ENCODE data around the gene MAFG.
A peak's percentile ranks its signal among the peaks of the same experiment; 100 is the strongest.

MAFG gene

GRCh38 chr17:81939881-81940385 lies 12.4 kb upstream of the MAFG start:
- DNase-seq (ENCODE audit: low spot score), result peak; percentile 64

- no peak for DNase-seq (ENCODE audit: low spot score)
These were observed 11.7 kb upstream of the MAFG start for GRCh38 chr17:81939218-81939617.

- DNase-seq (ENCODE audit: low spot score), result no peak
These were observed 8.2 kb upstream of the MAFG start for GRCh38 chr17:81935709-81936084.

GRCh38 chr17:81934850-81935708 lies 7.5 kb upstream of the MAFG start:
- no peak for DNase-seq (ENCODE audit: low spot score)

- DNase-seq (ENCODE audit: low spot score), result no peak
These were observed 6.7 kb upstream of the MAFG start for GRCh38 chr17:81934098-81934757.

GRCh38 chr17:81933178-81933699 lies 5.7 kb upstream of the MAFG start:
- no peak for DNase-seq (ENCODE audit: low spot score)

GRCh38 chr17:81932333-81932983 lies 4.9 kb upstream of the MAFG start:
- DNase-seq (ENCODE audit: low spot score), result no peak

- DNase-seq (ENCODE audit: low spot score), result no peak
These were observed 4.2 kb upstream of the MAFG start for GRCh38 chr17:81931557-81932332.

GRCh38 chr17:81931189-81931556 lies 3.6 kb upstream of the MAFG start:
- DNase-seq (ENCODE audit: low spot score), result no peak

- DNase-seq (ENCODE audit: low spot score), result no peak
These were observed 2.9 kb upstream of the MAFG start for GRCh38 chr17:81930142-81931125.

GRCh38 chr17:81929253-81930141 lies 2.0 kb upstream of the MAFG start:
- DNase-seq (ENCODE audit: low spot score), result no peak

GRCh38 chr17:81928544-81929252 lies 1.2 kb upstream of the MAFG start:
- DNase-seq (ENCODE audit: low spot score), result no peak

- no peak for DNase-seq (ENCODE audit: low spot score)
These were observed 333 bp downstream of the MAFG start for GRCh38 chr17:81927152-81927652.

- peak; percentile 52 for DNase-seq (ENCODE audit: low spot score)
These were observed 934 bp downstream of the MAFG start for GRCh38 chr17:81926451-81927151.

GRCh38 chr17:81925860-81926450 lies 1.6 kb downstream of the MAFG start:
- DNase-seq (ENCODE audit: low spot score), result no peak

GRCh38 chr17:81924557-81925532 lies 2.7 kb downstream of the MAFG start:
- no peak for DNase-seq (ENCODE audit: low spot score)
